ENCODE results near the gene TPK1. TPM values are rescaled to one million over a fixed set of nuclear protein-coding genes. Genes with fewer than 3 reads are reported as not detected.

Gene TPK1
- total RNA-seq, 1 experiment from 2014 or later = 3.3 TPM

DNA sequence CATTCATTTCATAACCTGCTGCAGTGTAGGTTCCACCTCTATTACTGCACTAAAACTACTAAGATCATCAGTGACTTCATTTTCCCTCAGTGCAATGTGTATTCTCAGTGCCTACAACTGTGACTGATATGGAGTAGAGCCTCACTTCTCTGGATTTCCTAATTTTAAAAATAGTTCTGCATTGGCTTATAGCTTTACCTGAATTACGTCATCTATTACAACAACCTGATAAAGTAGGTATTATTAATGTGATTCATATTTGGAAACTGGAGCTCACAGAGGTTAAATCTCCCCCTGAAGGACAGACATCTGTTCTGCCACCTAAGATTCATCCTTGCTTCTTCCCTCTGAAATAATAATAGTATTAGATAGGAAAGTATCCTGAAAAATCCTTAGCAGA, 361.5 kb downstream of the TPK1 start:
- POLR2A ChIA-PET = no interaction called here
- intact Hi-C loops (cut with micrococcal nuclease; ENCODE audit: unreplicated experiment) = no loop called here
- CTCF ChIA-PET = no interaction called here

GRCh38 chr7:144473908-144474307, 361.9 kb downstream of the TPK1 start:
- in situ Hi-C loops (cut with HindIII; ENCODE audit: low pct_unique_long_range_greater_than_20kb, low sequenced_read_pairs) (no loop called here), intact Hi-C loops (cut with micrococcal nuclease; ENCODE audit: unreplicated experiment) (no loop called here)
- no peak overlapping the region for H3K4me3 ChIP-seq (ENCODE audit: low read depth in 2 of 2, low read length in 2 of 2)

More for the DNA sequence above, 361.5 kb downstream of the TPK1 start:
- TF ChIP-seq REST (IDR thresholded peaks at IDR 0.05; ENCODE audit: insufficient read depth in 1 of 2, low read depth in 2 of 2, low read length in 1 of 2) = no peak; a peak in 1 of 4 replicates
- no peak for TF ChIP-seq SIN3A (IDR thresholded peaks at IDR 0.05; ENCODE audit: borderline replicate concordance, insufficient read depth, low read depth, low read length)
- no peak for TF ChIP-seq TCF7L2 (IDR thresholded peaks at IDR 0.05; ENCODE audit: low read depth, low read length)
- no peak for TF ChIP-seq CTCF (IDR thresholded peaks at IDR 0.05)
- no peak for TF ChIP-seq POLR2AphosphoS5 (IDR thresholded peaks at IDR 0.05; ENCODE audit: low read depth, low read length)
- Histone ChIP-seq H3K27ac (ENCODE audit: low read length) (no peak overlapping the region), H3K4me3 (ENCODE audit: low read depth in 2 of 2, low read length in 2 of 2) (no peak overlapping the region), H3K36me3 (ENCODE audit: control insufficient read depth, insufficient read depth, low read length) (no peaks in the 10 kb centered on the region), H3K9me3 (ENCODE audit: control insufficient read depth, insufficient read depth, low read depth, low read length) (no peaks in the 10 kb centered on the region), H3K4me1 (ENCODE audit: control insufficient read depth, insufficient read depth, low read length) (no peaks in the 10 kb centered on the region), H3K27me3 (ENCODE audit: control insufficient read depth, insufficient read depth, low read length) (no peaks in the 10 kb centered on the region)
- DNase-seq (ENCODE audit: low read depth, low spot score) = no peak
- BruUV-seq (replicated peaks) = no TSS peak
- ATAC-seq = no peak
- in situ Hi-C loops (cut with HindIII; ENCODE audit: low pct_unique_long_range_greater_than_20kb, low sequenced_read_pairs) = no loop called here

More at GRCh38 chr7:144473908-144474307, 361.9 kb downstream of the TPK1 start:
- Histone ChIP-seq H3K4me1 (ENCODE audit: control insufficient read depth, insufficient read depth, low read length) (no peaks in the 10 kb centered on the region), H3K27ac (ENCODE audit: low read length) (no peak overlapping the region), H3K9me3 (ENCODE audit: control insufficient read depth, insufficient read depth, low read depth, low read length) (no peaks in the 10 kb centered on the region), H3K36me3 (ENCODE audit: control insufficient read depth, insufficient read depth, low read length) (no peaks in the 10 kb centered on the region), H3K27me3 (ENCODE audit: control insufficient read depth, insufficient read depth, low read length) (no peaks in the 10 kb centered on the region)
- ChIA-PET CTCF (no interaction called here), POLR2A (no interaction called here)
- no TSS peak for BruUV-seq (replicated peaks)
- DNase-seq (ENCODE audit: low read depth, low spot score) (no peak), ATAC-seq (no peak)
- TF ChIP-seq POLR2AphosphoS5 (IDR thresholded peaks at IDR 0.05; ENCODE audit: low read depth, low read length) (no peak), REST (IDR thresholded peaks at IDR 0.05; ENCODE audit: insufficient read depth in 1 of 2, low read depth in 2 of 2, low read length in 1 of 2) (no peak; a peak in 1 of 4 replicates), CTCF (IDR thresholded peaks at IDR 0.05) (no peak), SIN3A (IDR thresholded peaks at IDR 0.05; ENCODE audit: borderline replicate concordance, insufficient read depth, low read depth, low read length) (no peak), TCF7L2 (IDR thresholded peaks at IDR 0.05; ENCODE audit: low read depth, low read length) (no peak)

Data from Panc1 (cell line).